Measurements from ENCODE around the gene OR2T35.

OR2T35 gene

DNA sequence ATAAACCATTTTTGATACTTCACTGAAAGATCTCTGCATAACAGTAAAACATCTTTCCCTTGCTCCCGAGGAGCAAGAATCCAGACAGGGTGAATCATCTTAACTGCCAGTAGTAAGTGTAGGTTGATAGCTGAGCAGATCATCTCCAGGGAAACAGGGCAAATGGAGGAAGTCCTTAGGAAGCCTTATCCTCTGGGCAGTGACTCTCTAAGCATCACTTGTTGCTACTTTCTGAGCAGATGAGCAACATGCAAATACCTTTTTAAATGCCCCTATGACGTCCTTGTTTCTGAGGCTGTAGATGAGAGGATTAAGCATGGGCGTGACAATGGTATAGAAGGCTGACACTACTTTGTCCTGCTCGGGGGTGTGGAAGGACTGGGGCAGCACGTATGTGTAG is 19.1 kb downstream of the OR2T35 start:
- DNase-seq = no peak

DNA sequence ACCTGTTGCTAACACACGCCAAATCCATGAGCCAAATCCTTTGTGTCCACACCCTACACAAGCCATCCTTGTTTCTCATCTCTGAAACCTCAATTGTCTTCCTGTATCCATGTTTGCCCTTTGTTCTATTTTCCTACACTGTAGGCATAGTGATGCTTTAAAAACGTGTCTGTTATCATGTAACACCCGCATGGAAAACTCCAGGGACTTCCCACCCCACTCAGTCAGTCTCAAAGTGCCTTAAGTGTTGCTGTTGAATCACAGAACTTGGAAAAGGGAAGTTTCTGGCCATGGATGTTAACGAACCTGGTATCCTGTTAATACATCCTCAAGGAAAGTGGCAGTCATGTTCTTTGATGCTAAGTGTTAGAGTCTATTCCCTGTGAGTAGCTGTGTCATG is 19.9 kb downstream of the OR2T35 start:
- DNase-seq = no peak

DNA sequence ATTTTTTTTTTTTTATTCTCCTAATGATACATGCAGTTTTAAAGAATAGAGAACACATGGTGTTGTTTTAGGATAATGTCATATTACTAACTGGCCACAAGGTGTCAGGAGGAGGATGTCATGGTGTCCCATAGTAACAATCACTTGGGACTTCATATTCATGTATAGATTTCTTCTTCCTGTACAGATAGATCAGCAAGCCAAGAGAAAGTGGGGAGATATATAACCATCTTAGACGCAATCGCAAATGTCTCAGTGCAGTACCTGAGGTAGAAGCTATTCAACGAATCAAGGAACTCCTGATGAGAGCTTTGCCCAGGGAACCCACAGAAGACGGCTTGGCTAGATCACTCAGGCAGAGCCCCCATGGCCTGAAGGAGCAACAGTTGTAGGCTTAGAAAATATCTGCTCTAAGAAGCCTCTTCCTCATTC is 22.5 kb downstream of the OR2T35 start:
- no peak for DNase-seq

DNA sequence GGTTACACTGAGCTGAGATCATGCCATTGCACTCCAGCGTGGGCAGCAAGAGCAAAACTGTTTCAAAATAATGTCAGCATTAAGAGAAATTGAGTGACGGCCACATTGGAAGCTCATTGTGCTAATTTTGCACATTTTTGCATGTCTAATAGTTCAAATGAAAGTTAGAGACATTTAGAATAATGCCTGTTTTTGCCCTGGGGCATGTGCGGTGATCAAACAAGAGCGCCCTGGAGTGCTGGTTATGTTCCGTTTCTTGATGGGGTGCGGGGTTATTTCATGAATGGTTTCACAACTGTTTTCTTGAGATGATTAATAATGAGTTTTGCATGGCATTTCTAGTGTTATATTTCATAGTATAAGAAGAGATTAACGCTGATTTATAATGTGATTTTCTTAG is 23.3 kb downstream of the OR2T35 start:
- no peak for DNase-seq

DNA sequence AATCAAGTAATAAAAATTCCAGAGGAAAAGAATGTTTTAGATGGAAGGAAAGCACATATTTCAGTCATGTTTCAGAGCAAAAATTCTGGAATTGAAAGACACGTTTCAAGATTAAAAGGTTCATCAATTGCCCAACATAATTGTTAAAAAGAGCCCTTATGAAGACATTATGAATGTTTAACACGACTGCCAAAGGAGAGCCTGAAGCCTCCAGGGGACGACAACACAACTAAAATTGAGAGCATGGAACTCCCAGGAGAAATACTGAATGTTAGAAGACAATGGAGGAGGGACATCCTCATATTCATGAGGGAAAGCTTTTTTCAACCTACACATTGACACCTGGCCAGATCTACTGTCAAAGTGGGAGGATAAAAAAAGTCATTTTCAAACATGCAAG is 26.2 kb downstream of the OR2T35 start:
- DNase-seq = no peak

DNA sequence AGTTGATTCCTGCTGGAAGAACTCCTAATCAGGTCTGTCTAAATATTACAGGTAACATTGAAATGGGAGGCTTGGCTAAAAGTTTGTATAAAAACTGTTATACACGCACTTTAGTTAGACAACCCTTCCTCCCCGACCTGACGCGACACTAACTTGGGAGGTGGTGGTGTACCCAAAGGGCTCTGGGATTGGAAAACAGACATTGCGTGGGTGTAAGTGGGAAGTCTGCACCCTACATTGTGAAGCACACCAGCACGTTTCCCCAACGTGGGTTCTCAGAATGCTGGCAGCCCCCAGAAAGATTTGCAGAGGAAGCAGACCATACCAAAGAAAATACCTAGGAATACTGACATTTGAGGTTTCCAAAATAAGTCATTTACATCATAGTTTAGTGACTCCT is 27.0 kb downstream of the OR2T35 start:
- DNase-seq = no peak

DNA sequence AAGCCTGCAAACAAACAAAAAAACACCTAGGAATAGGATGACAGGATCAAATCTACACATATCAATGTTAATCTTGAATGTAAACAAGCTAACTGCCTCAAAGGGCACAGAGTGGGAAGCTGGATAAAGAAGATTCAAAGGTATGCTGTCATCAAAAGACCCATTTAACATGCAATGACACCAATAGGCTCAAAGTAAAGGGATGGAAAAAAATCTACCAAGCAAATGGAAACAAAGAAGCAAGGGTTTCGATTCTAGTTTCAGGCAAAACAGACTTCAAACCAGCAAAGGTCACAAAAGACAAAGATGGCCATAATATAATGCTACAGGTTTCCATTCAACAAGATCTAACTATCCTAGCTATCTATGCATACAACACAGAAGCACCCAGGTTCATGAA is 31.3 kb downstream of the OR2T35 start:
- no peak for DNase-seq

DNA sequence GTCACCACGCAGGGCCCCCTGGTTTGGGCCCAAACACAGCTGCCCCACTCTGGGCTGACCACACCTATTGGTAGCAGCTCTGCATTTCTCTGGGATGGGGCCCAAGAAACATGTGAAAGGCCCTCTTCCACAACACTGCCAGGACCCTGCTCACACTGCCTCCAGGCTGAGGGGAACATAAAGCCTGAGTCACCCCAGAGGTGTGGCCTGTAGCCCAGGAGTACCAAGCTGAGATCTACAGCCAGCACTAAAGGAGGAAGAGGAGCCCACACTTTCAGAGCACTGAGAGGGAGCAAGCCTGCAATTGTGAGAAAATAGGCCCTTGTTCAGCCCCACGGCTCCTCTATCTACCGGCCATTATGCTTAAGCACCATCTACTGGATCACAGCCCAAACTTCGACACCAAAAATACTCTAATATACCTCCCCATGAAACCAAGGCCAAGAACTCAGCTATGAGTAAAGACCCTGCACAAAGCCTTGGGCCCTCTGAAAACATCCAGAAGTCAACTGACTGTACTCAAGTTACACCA is 33.1 kb downstream of the OR2T35 start:
- no peak for DNase-seq

DNA sequence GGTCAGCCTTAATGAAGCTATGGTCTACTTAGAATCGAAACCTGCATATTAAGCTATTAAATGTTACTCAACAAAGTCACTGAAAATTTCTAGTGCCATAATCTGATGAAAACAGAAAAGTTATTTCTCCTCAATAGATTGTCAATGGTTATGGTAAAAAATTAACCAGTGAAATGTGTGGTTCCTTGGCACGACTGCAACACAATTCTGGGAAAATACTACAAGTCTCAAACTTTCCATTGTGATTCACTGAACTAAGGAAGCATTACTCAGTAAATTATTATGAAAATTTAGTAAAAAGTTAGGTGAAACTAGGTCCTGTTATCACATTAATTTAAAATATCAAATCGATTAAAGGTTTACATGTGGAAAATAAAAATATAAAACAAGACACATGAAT is 34.8 kb downstream of the OR2T35 start:
- no peak for DNase-seq

DNA sequence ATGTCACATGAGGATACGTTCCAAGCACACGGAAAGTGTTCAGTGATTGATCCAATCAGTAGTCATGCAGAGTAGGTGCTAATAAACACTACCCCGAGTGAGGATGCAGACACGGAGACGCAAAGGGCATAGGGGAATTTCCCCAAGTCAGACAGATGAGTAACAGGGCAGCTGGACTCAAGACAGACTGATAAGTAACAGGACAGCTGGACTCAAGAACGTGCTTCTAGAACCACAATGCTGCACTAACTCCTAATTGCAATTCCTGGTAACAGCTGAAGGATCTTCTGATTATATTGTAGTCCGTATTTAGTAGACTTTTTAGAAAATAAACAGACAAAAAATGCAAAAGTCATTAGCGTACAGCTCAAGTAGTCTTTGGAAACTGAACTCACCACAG is 45.7 kb downstream of the OR2T35 start:
- no peak for DNase-seq

DNA sequence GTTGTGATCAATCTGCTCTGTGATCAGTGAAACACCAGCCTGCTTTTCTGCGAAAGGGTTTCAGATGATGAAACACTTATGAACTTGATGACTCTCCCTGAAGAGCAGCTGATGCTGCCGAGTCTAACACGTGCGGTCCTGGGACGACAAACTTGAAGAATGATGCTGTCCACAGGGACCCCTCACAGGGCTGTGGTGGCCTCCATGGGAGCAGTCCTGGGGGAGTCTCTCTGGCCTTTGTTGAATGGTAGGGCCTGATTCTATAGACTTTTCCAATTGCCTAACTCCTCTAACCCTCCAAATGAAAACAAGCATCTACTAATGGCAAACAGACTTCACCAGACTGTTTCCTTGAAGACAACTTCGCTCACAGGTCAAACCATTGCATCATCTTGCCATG is 47.5 kb downstream of the OR2T35 start, which contains the start of gene OR2T10:
OR2T10 (minus strand) TSS at position 112 of the 400 bp plus-strand sequence. CDS start 3,932 bp downstream, outside the sequence.
- no peak for DNase-seq

DNA sequence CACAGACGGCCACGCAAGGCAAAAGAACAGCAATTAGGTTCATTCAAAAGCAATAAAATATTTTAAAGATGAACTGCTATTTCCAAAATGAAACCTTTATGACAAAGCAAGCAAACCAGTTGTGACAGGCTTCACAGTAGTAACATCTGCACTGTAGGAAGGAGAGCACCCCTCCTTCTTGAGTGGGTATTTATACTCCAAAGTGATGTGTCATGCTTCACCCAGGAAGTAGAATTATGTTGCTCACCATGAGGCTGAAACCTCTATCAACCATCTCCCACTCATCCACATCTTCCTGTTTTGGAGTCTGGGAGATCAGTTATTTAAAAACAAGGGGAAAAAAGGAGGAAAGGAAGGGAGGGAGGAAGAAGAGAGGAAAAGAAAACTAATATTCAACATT is 48.5 kb downstream of the OR2T35 start:
- no peak for DNase-seq

DNA sequence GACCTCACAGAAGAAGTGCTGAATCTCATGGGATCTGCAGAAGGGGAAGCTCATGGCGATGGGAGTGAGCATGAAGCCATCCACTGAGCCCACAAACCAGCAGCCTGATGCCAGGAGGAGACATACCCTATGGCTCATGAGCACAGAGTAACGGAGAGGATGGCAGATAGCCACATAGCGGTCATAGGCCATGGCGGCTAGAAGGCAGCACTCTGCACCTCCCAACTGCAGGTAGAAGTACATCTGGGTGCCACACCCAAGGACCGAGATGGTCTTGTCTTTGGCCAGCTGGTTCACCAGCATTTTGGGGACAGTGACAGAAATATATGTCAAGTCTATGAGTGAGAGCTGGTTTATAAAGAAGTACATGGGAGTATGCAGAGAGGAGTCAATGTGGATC is 51.9 kb downstream of the OR2T35 start:
- no peak for DNase-seq

DNA sequence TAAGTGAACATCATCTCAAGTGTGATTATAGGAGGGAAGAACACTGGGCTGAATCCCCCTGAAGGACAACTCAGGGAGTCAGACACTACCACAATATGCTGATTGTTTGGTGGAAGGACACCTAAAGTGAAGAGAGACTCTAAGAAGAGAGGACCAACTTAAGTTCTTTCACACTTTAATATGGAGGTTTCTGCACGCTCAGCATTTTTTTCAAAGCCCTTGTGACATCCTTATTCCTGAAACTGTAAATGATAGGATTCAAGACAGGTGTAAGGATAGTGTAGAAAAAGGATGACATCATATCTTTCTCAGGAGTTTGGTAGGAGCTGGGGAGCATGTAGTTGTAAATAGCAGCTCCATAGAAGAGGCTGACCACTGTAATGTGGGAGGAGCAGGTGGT is 52.4 kb downstream of the OR2T35 start:
- DNase-seq = no peak

DNA sequence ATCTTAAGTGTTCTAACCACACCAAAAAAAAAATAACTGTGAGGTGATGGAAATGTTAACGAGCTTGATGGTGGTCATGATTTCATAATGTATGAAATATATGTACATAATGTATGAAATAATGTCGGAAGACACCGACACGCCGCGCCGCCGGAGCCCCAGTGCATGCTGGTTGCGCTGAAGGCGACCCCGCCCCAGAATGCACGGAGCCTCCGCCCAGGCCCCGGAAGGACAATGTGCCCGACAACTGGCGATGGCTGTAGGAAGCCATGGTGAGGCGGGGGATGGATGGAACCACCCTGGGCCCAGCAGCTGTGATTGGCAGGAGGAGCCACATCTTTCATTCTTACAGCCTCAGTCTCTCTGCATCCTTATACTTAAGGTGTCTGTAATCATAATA is 55.0 kb downstream of the OR2T35 start:
- DNase-seq = no peak

DNA sequence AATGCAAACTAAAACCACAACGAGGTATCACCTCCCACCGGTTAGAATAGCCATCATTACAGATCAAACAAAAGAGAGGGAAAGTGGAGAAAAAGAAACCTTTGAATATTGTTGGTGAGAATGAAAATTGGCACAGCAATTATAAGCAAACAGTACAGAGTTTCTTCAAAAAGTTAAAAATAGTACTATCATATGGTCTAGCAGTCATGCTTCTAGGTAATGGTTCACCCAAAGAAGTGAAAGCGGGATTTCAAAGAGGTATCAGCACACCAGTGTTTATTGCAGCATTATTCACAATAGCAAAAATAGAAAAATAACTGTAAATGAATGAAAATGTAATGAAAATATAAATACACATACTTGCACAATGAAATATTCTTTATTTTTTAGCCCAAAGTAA is 55.7 kb downstream of the OR2T35 start:
- DNase-seq = no peak

All from right kidney (tissue), 1 donor.